T-helper 17 cell (primary cell): ENCODE measurements around the gene DHRS12. TPM values are rescaled to one million over a fixed set of nuclear protein-coding genes. Genes with fewer than 3 reads are reported as not detected.

Experiments
- ATAC-seq: fragments of 150-1000 bp; cut with Tn5 transposase; 2 replicates; pipeline ENCODE4 v1.10.0; 2021; ENCODE audit warnings: mild to moderate bottlenecking, moderate library complexity
- DNase-seq, 3 donors: peaks; one replicate each; pipeline versions ENCODE4 v3.0.0 to v3.0.0-alpha.2; 2020 to 2021
- H3K9me3 ChIP-seq: one replicate; pipeline ENCODE4 v1.7.0; 2013; ENCODE audit warnings: low read length, mild to moderate bottlenecking; ENCODE audit not compliant: control insufficient read depth, poor library complexity, severe bottlenecking
- H3K27ac Mint-ChIP-seq: one replicate; pipeline ENCODE4 v1.8.0; 2022; ENCODE audit warnings: mild to moderate bottlenecking, moderate library complexity, mixed read lengths
- H3K27me3 Mint-ChIP-seq: one replicate; pipeline ENCODE4 v1.8.0; 2022; ENCODE audit warnings: mixed read lengths
- H3K36me3 Mint-ChIP-seq: one replicate; pipeline ENCODE4 v1.8.0; 2022; ENCODE audit warnings: low read depth, mixed read lengths
- H3K4me1 Mint-ChIP-seq: one replicate; pipeline ENCODE4 v1.8.0; 2022; ENCODE audit warnings: mild to moderate bottlenecking, mixed read lengths
- H3K4me3 Mint-ChIP-seq: one replicate; pipeline ENCODE4 v1.8.0; 2022; ENCODE audit warnings: mild to moderate bottlenecking, moderate library complexity, mixed read lengths
- total RNA-seq, 4 donors: library from RNA in 2 of 4; stranded (reverse) in 2 of 4; gene quantifications; one replicate each; pipeline ENCODE4 v1.2.3 and lab custom pipeline; 2022 to 2026

DHRS12 gene, protein sequence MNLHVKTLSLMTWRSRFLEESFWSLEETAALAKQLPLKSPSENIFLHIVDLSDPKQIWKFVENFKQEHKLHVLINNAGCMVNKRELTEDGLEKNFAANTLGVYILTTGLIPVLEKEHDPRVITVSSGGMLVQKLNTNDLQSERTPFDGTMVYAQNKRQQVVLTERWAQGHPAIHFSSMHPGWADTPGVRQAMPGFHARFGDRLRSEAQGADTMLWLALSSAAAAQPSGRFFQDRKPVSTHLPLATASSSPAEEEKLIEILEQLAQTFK
- total RNA-seq (10 to 100 TPM; 18.1 to 23.1 TPM), total RNA-seq (lab: John Stamatoyannopoulos, UW) (7.9 to 15.0 reads per million in 2 donors)

DNA sequence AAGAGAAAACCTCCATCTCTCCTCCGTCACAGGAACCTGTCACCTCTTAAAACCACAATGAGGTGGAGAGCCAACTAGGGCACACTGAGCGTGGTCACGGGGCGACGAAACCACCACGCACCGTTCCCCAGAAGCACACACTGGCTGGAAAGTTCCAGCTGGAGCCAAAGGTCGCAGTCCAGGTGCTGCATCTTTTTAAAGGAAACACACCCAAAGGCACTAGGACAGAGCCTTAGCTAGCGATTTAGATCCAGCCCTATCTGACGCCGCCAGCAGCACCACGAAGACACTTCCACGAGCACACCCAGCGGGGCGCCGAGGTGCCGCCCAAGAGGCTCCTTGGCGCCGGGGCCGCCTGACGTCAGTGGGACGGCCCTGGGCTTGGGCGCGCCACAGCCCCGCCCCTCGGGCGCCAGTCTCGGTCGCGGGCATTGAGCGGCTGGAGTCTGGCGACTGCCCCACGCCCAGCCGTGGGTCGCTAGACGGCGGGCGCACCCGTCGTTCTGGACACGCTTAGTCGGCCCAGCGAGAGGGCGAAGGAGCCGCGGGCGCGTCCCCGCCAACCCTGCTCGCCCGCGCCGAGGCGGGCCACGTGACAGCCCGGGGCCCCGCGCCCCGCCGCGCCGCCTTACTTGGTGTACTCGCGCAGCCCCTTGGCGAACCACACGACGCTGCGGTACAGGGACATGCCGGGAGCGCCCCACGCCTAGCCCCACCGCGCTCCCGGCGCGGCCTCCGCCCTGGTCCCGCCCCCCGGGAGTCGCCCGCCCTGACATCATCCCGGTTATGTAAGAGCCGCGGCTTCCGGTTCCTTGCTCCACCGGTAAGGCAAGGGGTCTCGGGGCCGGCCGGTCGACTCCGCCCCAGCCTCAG is at the start of gene DHRS12:
DHRS12 (minus strand) TSS at position 742 of the 873 bp plus-strand sequence. CDS start 4,504 bp downstream, outside the sequence.
- Mint-ChIP-seq H3K4me1 (peaks cover 46% of the 10 kb centered on the region), H3K4me3 (peak within 1 kb of the TSS; percentile 93), H3K27ac (peak within 1 kb of the TSS; percentile 93), H3K36me3 (peaks cover 5% of the 10 kb centered on the region), H3K27me3 (no peaks in the 10 kb centered on the region)
- H3K9me3 ChIP-seq, result no peaks in the 10 kb centered on the region
- DNase-seq (peak; percentile 80 to 87 (median 85)), ATAC-seq (peak; percentile 72)

DNA sequence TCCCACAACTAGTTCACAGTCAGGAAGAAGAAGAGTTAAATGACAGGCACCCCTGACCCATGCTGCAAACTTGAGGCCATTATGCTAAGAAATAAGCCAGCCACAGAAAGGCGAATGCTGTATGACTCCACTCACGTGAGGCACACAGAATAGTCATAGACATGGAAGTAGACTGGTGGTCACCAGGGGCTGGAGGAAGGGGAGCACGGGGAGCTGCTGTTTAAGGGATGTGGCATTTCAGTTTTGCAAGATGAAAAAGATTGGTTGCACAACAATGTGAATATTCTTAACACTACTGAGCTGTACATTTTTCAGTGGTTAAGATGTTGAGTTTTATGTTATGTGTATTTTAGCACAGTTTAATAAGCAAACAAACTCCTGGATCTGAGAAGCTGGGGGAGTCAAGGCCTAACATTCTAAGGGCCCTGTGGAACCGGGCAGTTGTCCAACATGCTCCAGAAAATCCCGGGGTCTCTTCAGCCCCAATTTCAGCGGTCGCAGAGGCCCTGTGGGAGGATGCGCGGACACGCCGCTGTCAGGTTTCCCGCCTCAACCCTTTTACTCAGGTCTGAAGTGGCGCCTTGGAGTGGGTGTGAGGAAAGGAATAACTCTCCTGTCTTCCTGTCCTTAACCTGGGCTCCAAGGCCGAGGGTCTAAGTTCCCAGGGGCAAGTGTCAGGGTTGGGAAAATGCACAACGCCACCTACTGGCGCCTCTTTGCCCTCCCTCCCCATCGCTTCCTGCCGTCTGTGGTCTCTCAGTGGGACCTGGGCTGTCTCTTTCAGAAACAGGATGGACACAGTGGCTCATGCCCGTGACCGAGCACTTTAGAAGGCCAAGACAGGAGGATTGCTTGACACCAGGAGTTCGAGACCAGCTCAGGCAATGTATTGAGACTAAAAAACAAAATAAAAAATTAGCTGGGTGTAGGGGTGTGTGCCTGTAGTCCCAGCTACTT is 45.5 kb upstream of the DHRS12 start:
- Mint-ChIP-seq H3K4me3 (no peak overlapping the region), H3K4me1 (peaks cover 10% of the 10 kb centered on the region), H3K36me3 (peaks cover 5% of the 10 kb centered on the region), H3K27ac (peak overlapping the region; percentile 8), H3K27me3 (peaks cover 18% of the 10 kb centered on the region)
- DNase-seq (no peak), ATAC-seq (peak; percentile 54)
- no peaks in the 10 kb centered on the region for H3K9me3 ChIP-seq

DNA sequence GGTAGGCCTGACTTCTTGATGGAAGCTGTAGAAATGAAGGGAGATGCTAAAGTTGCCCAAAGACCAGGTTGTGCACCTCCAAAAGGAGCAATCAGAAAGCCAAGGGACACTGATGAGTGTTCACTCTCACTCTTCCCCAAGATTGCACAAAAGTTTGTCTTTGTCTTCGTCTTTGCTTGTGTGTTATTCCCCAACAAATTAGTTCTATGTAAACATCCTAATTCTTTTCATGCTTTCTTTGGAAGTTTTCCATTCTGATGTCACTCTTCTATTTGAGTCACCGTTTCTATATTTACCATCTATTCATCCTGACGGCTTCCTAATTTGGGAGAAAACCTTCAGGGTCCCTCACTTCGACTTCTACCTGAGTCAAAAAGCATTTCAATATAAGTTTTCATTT is 44.7 kb upstream of the DHRS12 start:
- peak overlapping the region; percentile 8 for H3K27ac Mint-ChIP-seq
- no peak for ATAC-seq

DNA sequence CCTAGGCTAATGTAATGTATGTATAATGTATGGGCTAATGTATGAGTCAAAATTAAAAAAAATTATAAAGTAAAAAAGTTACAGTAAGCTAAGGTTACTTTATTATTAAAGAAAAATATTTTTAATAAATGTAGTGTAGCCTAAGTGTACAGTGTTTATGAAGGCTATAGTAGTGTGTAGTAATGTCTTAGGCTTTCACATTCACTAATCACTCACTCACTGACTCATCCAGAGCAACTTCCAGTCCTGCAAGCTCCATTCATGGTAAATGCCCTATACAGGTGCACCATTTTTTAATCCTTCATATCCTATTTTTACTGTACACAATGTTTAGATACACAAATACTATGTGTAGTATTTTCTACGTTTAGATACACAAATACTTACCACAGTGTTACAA is 42.8 kb upstream of the DHRS12 start:
- H3K4me3 Mint-ChIP-seq, result no peak overlapping the region

More for the DNA sequence above, 44.7 kb upstream of the DHRS12 start:
- no peak for DNase-seq
- Mint-ChIP-seq H3K27me3 (peaks cover 16% of the 10 kb centered on the region), H3K4me3 (no peak overlapping the region), H3K36me3 (peaks cover 2% of the 10 kb centered on the region), H3K4me1 (peaks cover 8% of the 10 kb centered on the region)
- H3K9me3 ChIP-seq, result no peaks in the 10 kb centered on the region

DNA sequence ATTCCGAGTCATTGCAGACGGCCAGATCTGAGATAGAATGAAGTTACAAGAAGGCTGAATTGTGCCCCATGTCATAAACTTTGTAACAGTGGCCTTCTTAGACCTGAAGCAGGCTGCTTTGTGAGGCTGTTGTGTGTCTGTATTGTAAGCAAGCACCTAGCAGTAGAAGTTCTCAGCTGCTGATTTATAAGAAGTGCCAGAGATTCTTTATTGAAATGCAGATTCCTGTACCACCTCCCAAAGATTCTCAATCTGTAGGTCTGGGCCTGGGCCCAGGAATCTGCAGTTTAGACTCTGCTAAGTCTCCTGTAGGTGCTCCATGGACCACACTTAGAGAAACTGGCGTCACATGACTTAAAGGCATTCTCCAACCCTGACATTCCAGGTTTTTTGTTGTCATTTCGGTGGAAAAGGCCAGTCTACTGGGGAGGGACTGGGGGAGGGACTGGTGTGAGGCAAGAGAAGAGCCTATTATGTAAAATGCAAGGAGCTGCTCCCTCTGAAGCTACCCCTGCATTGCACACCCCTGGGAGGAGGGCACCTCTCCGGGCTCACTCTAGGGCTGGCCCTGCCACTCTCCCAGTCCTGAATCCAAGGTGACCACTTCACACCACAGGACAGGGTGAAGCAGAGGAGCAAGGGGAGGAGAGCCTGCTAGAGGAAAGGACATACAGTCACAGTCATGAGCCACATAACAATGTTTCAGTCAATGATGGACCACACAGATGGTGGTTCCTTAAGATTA is 41.8 kb upstream of the DHRS12 start:
- H3K4me3 Mint-ChIP-seq, result no peak overlapping the region
- H3K4me1 Mint-ChIP-seq, result peaks cover 5% of the 10 kb centered on the region
- DNase-seq (no peak), ATAC-seq (no peak)
- H3K36me3 Mint-ChIP-seq, result no peaks in the 10 kb centered on the region
- H3K9me3 ChIP-seq, result no peaks in the 10 kb centered on the region
- peaks cover 23% of the 10 kb centered on the region for H3K27me3 Mint-ChIP-seq
- no peak overlapping the region for H3K27ac Mint-ChIP-seq

More for the DNA sequence above, 42.8 kb upstream of the DHRS12 start:
- no peak for DNase-seq
- ATAC-seq, result no peak
- Mint-ChIP-seq H3K4me1 (peaks cover 8% of the 10 kb centered on the region), H3K36me3 (peaks cover 2% of the 10 kb centered on the region), H3K27ac (no peak overlapping the region), H3K27me3 (peaks cover 18% of the 10 kb centered on the region)
- H3K9me3 ChIP-seq, result no peaks in the 10 kb centered on the region

DNA sequence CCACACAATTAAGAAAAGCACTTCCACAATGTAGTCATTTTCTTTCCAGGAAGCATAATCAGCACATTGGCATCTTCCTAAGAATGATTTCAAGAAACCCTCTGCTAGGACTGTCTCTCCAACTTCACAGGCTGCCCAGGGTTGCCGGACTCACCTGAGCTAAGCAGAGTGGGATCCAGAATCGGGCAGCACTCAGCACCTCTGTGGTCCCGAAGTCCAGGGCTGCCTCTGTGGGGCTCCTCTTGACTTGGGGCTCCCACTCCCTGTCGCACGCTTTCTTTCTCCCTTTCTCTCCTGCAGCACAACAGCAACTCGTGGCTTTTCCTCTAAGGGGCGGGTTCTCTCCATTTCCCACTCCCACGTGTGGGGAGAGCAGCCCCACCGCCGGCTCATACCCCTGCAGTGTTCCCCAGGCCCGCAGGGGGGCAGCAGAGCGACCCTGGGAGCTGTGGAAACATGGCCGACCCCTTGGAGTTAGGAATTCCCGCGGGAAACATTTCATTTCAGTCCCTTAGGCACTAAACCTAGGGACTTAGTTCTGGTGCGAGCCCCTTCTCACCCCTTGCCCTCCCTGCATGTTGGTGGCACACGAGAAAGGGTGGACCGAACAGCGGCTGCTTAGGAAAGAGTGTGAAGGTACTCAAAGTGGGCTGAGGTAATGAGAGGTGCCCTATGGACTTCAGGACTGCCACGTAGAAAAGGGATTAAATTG is 41.1 kb upstream of the DHRS12 start, which contains the start of gene TMEM272:
TMEM272 (minus strand) TSS at position 316 of the 712 bp plus-strand sequence. CDS start 6,647 bp downstream, outside the sequence.
- no peaks in the 10 kb centered on the region for H3K36me3 Mint-ChIP-seq
- H3K4me3 Mint-ChIP-seq, result peak within 1 kb of the TSS; percentile 74
- H3K4me1 Mint-ChIP-seq, result peaks cover 5% of the 10 kb centered on the region
- H3K27ac Mint-ChIP-seq, result peak within 1 kb of the TSS; percentile 87
- no peaks in the 10 kb centered on the region for H3K9me3 ChIP-seq
- peak; percentile 39 to 47 (median 41) for DNase-seq
- ATAC-seq, result peak; percentile 86
- peaks cover 25% of the 10 kb centered on the region for H3K27me3 Mint-ChIP-seq

DNA sequence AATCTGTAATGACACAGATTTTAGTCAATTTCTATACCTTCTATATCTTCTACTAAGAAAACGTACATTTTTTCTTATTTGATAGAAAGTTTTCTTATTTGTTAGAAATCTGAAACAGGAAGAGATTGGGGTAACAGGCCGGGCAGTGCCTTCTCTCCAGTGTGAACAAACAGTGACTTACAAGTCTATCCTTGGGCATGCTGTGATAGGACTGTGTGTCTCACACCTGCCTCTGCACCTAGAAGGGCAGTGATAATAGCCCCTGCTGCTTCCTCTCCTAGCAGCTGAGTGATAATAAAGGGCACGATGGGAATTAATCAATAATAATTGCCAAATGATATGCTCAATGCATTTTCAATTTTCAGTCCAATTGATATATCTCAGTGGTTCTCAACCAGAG is 39.6 kb upstream of the DHRS12 start:
- H3K36me3 Mint-ChIP-seq, result no peaks in the 10 kb centered on the region

DNA sequence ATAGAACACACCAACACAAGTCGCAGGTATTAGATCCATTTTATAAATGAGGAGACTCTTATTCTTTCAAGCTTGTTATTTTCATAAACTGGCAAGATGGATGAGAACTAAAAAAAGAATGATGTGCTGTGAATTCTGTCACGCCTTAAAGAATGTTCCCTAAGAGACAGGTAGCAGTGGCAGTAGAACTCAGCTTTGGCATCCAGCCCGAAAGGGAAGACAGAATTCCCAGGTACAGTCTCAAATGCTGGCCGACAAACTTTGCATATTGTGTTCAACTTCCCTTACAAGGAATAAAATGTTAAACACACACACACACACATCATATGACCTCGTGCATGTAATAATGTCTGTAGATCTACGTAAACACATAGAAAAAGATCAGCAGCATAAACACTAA is 37.8 kb upstream of the DHRS12 start:
- ATAC-seq (no peak), DNase-seq (no peak)
- no peaks in the 10 kb centered on the region for H3K36me3 Mint-ChIP-seq
- no peak overlapping the region for H3K27ac Mint-ChIP-seq
- no peaks in the 10 kb centered on the region for H3K9me3 ChIP-seq
- H3K27me3 Mint-ChIP-seq, result peaks cover 33% of the 10 kb centered on the region
- H3K4me3 Mint-ChIP-seq, result no peak overlapping the region
- H3K4me1 Mint-ChIP-seq, result peaks cover 15% of the 10 kb centered on the region

More for the DNA sequence above, 39.6 kb upstream of the DHRS12 start:
- H3K9me3 ChIP-seq, result no peaks in the 10 kb centered on the region
- no peak overlapping the region for H3K4me3 Mint-ChIP-seq
- H3K4me1 Mint-ChIP-seq, result peaks cover 5% of the 10 kb centered on the region
- no peak for ATAC-seq
- H3K27me3 Mint-ChIP-seq, result peaks cover 33% of the 10 kb centered on the region
- H3K27ac Mint-ChIP-seq, result no peak overlapping the region
- no peak for DNase-seq

DNA sequence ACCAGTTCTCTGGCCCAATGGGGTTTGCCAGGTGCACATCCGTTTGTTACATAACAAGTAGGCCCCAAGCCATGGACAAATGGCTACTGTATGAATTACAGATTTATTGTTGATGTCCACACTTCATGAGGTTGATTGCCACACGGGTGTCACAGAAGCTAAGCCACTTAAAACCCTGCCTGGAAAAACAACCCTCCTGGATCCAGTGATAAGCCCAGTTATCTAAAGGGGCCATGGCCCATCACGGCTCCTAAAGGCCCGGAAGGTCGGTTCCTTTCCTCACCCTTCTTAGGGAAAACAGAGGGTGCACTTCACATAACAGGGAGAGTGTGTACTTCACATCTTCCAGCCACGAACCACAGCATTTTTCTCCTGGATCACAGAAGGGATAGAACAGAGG is 37.0 kb upstream of the DHRS12 start:
- H3K9me3 ChIP-seq, result no peaks in the 10 kb centered on the region
- Mint-ChIP-seq H3K4me1 (peaks cover 18% of the 10 kb centered on the region), H3K27me3 (peaks cover 33% of the 10 kb centered on the region), H3K36me3 (no peaks in the 10 kb centered on the region), H3K27ac (no peak overlapping the region), H3K4me3 (no peak overlapping the region)
- DNase-seq (no peak), ATAC-seq (no peak)

DNA sequence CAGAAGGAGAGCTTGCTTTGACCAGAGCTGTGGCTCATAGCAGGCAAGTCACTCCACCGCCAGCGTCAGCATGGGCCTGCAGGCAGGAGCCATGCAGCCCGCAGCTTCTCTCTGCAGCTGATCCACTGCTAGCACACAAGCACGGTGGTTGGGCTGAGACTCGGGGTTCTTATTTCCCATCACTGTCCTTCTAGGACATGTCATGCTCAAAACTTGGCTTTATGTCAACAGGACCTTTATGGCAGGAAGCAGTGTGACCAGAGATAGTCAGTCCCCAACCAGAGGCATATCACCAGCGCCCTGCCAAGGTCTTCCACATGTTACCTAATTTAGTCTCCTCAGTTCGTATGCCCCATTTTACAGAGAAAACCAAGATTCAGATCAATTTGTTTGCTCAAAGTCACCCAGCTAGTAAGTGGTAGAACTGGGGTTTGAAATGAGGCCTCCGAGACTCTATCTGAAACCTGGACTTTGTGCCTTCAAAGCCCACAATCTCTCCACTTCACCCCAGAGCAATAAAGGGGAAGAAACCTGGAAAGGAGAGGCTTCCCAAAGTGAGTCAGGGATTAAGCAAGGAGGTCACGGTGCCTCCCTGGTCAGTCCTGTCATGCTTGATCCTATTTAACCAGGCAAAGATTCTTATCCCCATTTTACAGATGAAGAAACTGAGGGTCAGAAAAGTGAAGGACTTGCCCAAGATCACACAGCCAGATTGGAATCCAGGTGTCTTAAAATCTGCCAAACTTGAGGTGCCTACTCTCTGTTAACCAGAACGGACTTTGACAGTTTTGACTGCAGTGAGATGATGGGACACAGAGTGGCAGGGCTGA is 36.0 kb upstream of the DHRS12 start:
- H3K9me3 ChIP-seq, result no peaks in the 10 kb centered on the region
- DNase-seq, result no peak
- ATAC-seq, result no peak
- Mint-ChIP-seq H3K4me3 (no peak overlapping the region), H3K4me1 (peaks cover 15% of the 10 kb centered on the region), H3K36me3 (no peaks in the 10 kb centered on the region), H3K27me3 (peaks cover 29% of the 10 kb centered on the region), H3K27ac (no peak overlapping the region)

DNA sequence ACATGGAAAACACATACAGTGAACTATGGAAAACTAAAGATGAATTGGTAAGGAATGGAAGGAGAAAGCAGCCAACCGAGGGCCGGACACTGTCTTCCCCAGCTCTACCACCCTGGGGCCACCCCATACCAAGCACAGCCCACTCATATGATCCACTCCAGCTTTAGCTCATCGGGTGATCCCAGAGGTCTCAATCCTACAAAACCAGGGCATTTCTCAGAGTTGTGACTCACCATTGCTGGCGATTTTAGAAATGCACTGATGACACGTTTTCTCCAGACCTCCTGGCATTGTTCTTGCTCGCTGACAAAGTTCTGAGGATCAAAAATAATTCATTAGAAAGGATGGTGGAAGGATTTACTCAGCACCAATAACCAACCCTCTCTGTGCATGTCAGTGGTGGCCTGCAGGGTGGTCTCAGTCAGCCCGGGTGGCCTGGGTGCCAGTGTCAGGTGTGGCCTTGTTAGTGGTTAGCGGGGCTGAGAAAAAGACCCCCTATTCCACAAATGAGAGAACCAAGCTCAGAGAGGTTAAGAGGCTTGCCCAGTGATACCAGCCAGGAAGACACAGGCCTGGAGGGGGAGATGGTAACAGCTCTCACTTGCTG is 34.4 kb upstream of the DHRS12 start:
- Mint-ChIP-seq H3K27ac (no peak overlapping the region), H3K4me1 (peaks cover 13% of the 10 kb centered on the region), H3K27me3 (peaks cover 21% of the 10 kb centered on the region), H3K4me3 (no peak overlapping the region), H3K36me3 (no peaks in the 10 kb centered on the region)
- no peaks in the 10 kb centered on the region for H3K9me3 ChIP-seq
- no peak for ATAC-seq
- DNase-seq, result no peak
